Stomach (tissue), 9 donors: ENCODE data around the gene ENO2. TPM values are rescaled to one million over a fixed set of nuclear protein-coding genes. Genes with fewer than 3 reads are reported as not detected.

ENCODE experiments used
- DNase-seq, 2 donors: peaks; one replicate each; pipeline versions ENCODE4 v3.0.0 to v3.0.0-alpha.2; 2013 to 2019
- H3K27ac ChIP-seq, 5 donors: fragments of 200-600 bp in 4 of 5; sonication (generic) in 4 of 5; one replicate each; pipeline ENCODE4 v1.5.1; 2013 to 2019; ENCODE audit warnings: mild to moderate bottlenecking in 1 of 5, moderate library complexity in 1 of 5
- H3K27me3 ChIP-seq, 3 donors: fragments of 200-600 bp; sonication (generic); one replicate each; pipeline ENCODE4 v1.5.1; 2017 to 2019; ENCODE audit warnings: mixed run types in 1 of 3
- H3K36me3 ChIP-seq, 4 donors: fragments of 200-600 bp; sonication (generic); 1 replicate in 3 of 4; 2 replicates in 1 of 4; pipeline ENCODE4 v1.5.1; 2016 to 2019
- H3K4me1 ChIP-seq, 4 donors: fragments of 200-600 bp; sonication (generic); one replicate each; pipeline ENCODE4 v1.5.1; 2016 to 2019
- H3K4me3 ChIP-seq, 4 donors: fragments of 200-600 bp; sonication (generic) in 3 of 4; one replicate each; pipeline ENCODE4 v1.5.1; 2016 to 2019; ENCODE audit warnings: mild to moderate bottlenecking in 1 of 4
- H3K9me3 ChIP-seq, 4 donors: fragments of 200-600 bp; sonication (generic); one replicate each; pipeline ENCODE4 v1.5.1; 2016 to 2019
- CTCF ChIP-seq, 7 experiments: fragments of 450-650 bp in 4 of 7; fragments of 200-600 bp in 3 of 7; sonication (generic) in 3 of 7; IDR thresholded peaks; one replicate each; pipeline ENCODE4 v1.5.1; 2016 to 2019; ENCODE audit warnings: antibody characterized with exemption in 7 of 7, control low read depth in 2 of 7, mild to moderate bottlenecking in 1 of 7
- EP300 ChIP-seq: sonication (generic); formaldehyde crosslinking; IDR thresholded peaks from one replicate; pipeline ENCODE4 v1.6.1; 2017; ENCODE audit warnings: antibody characterized with exemption
- POLR2A ChIP-seq, 4 donors: fragments of 450-650 bp; IDR thresholded peaks; one replicate each; pipeline ENCODE4 v1.6.1; 2016; ENCODE audit warnings: antibody characterized with exemption in 4 of 4, control low read depth in 2 of 4, mild to moderate bottlenecking in 1 of 4, moderate library complexity in 1 of 4
- POLR2AphosphoS5 ChIP-seq, 3 donors: sonication (generic); formaldehyde crosslinking; IDR thresholded peaks; one replicate each; pipeline ENCODE4 v1.6.1; 2016; ENCODE audit warnings: antibody characterized with exemption in 3 of 3
- WGBS, 5 donors: extraction: QIAGEN DNeasy Blood & Tissue Kit in 3 of 5; methylation state at CpG; one replicate each; pipeline versions ENCODE4 v1.1.5 to v1.1.7; 2013 to 2018; 5-methylcytosine and 5-hydroxymethylcytosine counted together
- intact Hi-C: fragments of 100-400 bp; cut with DNase I; formaldehyde crosslinking; loops from one replicate; pipeline ENCODE4 v1.15.1; 2023; ENCODE audit warnings: low total_unique reads
- polyA plus RNA-seq, 3 donors: library from polyadenylated mRNA; stranded (reverse); fragments of 200-250 nt; gene quantifications; one replicate each; pipeline ENCODE4 v1.2.3, GENCODE V29; 2013
- total RNA-seq, 5 donors: library from RNA; depleted of rRNA; stranded (reverse); fragments of >200 nt; gene quantifications; one replicate each; pipeline versions ENCODE4 v1.1.0 to v1.2.3, GENCODE V29; 2014 to 2016
- donor health status: healthy with polysubstance abuse.
- donor health status: Bipolar disorder and iron deficiency.
- donor health status: healthy.

ENO2 gene
- total and polyA plus RNA-seq, 8 donors, result 2.3 to 62.9 (median 9.7) TPM

- peaks cover 3 to 33% (median 27%) of the 10 kb centered on the region in 4 donors for H3K36me3 ChIP-seq
- DNase-seq, result no peak
- peak overlapping the region in 2 of 4 donors; percentile 48 to 50 for H3K4me3 ChIP-seq
- no peaks in the 10 kb centered on the region for H3K9me3 ChIP-seq
- H3K27me3 ChIP-seq, result no peaks in the 10 kb centered on the region
- intact Hi-C loops, result no loop called here
- TF ChIP-seq EP300, result no peak
- no peak for TF ChIP-seq POLR2AphosphoS5 (IDR thresholded peaks at IDR 0.05)
- TF ChIP-seq CTCF (IDR thresholded peaks at IDR 0.05), result no peak
- no peak for TF ChIP-seq POLR2A (IDR thresholded peaks at IDR 0.05)
- 76 to 89% (median 85%) methylated on average over 18 to 21 of the region's 21 CpGs for WGBS, 5 donors
- H3K27ac ChIP-seq, result peak overlapping the region; percentile 20 to 96 (median 71)
- peaks cover under 1 to 76% (median 24%) of the 10 kb centered on the region in 4 donors for H3K4me1 ChIP-seq
Observed at GRCh38 chr12:6954316-6955107, 40.1 kb downstream of the ENO2 start.

GRCh38 chr12:6955108-6956020 is 41.0 kb downstream of the ENO2 start:
- Histone ChIP-seq H3K4me1 (peaks cover 9 to 79% (median 33%) of the 10 kb centered on the region in 4 donors), H3K9me3 (no peaks in the 10 kb centered on the region), H3K36me3 (peaks cover 3 to 39% (median 30%) of the 10 kb centered on the region in 4 donors), H3K4me3 (no peak overlapping the region), H3K27ac (peak overlapping the region in 4 of 5 donors; percentile 19 to 96 (median 64)), H3K27me3 (no peaks in the 10 kb centered on the region)
- TF ChIP-seq CTCF (IDR thresholded peaks at IDR 0.05) (no peak), POLR2AphosphoS5 (IDR thresholded peaks at IDR 0.05) (no peak), POLR2A (IDR thresholded peaks at IDR 0.05) (no peak), EP300 (no peak)
- 86 to 93% (median 88%) methylated on average over 21 to 22 of the region's 22 CpGs for WGBS, 5 donors
- no peak for DNase-seq
- intact Hi-C loops, result no loop called here

- Histone ChIP-seq H3K27ac (peak overlapping the region in 2 of 5 donors; percentile 95 to 96), H3K4me1 (peaks cover 17 to 82% (median 41%) of the 10 kb centered on the region in 4 donors)
- 76 to 87% (median 82%) methylated on average over 22 to 28 of the region's 28 CpGs for WGBS, 5 donors
Observed at GRCh38 chr12:6956021-6956727, 41.8 kb downstream of the ENO2 start.

More at GRCh38 chr12:6956021-6956727, 41.8 kb downstream of the ENO2 start:
- intact Hi-C loops, result no loop called here
- no peak for DNase-seq
- Histone ChIP-seq H3K4me3 (no peak overlapping the region), H3K9me3 (no peaks in the 10 kb centered on the region), H3K27me3 (no peaks in the 10 kb centered on the region), H3K36me3 (peaks cover 3 to 43% (median 32%) of the 10 kb centered on the region in 4 donors)
- TF ChIP-seq POLR2AphosphoS5 (IDR thresholded peaks at IDR 0.05) (no peak), EP300 (no peak), CTCF (IDR thresholded peaks at IDR 0.05) (no peak), POLR2A (IDR thresholded peaks at IDR 0.05) (no peak)
